ENCODE results near the gene NUDT19. TPM values are rescaled to one million over a fixed set of nuclear protein-coding genes. Genes with fewer than 3 reads are reported as not detected.

NUDT19 gene
- total RNA-seq, 4 donors from 2014 or later = 5.4 to 13.3 (median 9.0) TPM

- intact Hi-C loops (cut with DNase I) = no loop called here
- DNase-seq (ENCODE audit: extremely low spot score) = no peak
- Histone ChIP-seq H3K9me3 (no peaks in the 10 kb centered on the region), H3K4me3 (no peak overlapping the region), H3K27me3 (no peaks in the 10 kb centered on the region), H3K36me3 (peaks cover 0 to 15% (median 4%) of the 10 kb centered on the region in 4 donors), H3K27ac (replicated peaks in 1 of 4) (no peak overlapping the region), H3K4me1 (peaks cover 28 to 54% (median 36%) of the 10 kb centered on the region in 4 donors)
- 82% methylated on average over 3 of the region's 3 CpGs for WGBS
- TF ChIP-seq POLR2A (IDR thresholded peaks at IDR 0.05; ENCODE audit: low read depth) (no peak), CTCF (IDR thresholded peaks at IDR 0.05) (no peak), EP300 (IDR thresholded peaks at IDR 0.05) (no peak), POLR2AphosphoS5 (IDR thresholded peaks at IDR 0.05) (no peak)
Measured at GRCh38 chr19:32669310-32669709, 22.3 kb upstream of the NUDT19 start.

GRCh38 chr19:32671883-32672593 is 19.6 kb upstream of the NUDT19 start:
- H3K36me3 ChIP-seq = peaks cover 0 to 11% (median 2%) of the 10 kb centered on the region in 4 donors
- no peak for DNase-seq (ENCODE audit: extremely low spot score)
- WGBS = 81% methylated on average over 14 of the region's 14 CpGs
- H3K4me3 ChIP-seq = no peak overlapping the region
- no peak overlapping the region for H3K27ac ChIP-seq (replicated peaks in 1 of 4)
- H3K4me1 ChIP-seq = peaks cover 36 to 64% (median 46%) of the 10 kb centered on the region in 4 donors
- TF ChIP-seq POLR2AphosphoS5 (IDR thresholded peaks at IDR 0.05) = no peak
- no peak for TF ChIP-seq CTCF (IDR thresholded peaks at IDR 0.05)
- TF ChIP-seq POLR2A (IDR thresholded peaks at IDR 0.05; ENCODE audit: low read depth) = no peak
- no peak for TF ChIP-seq EP300 (IDR thresholded peaks at IDR 0.05)
- peaks cover 0 to 13% (median 0%) of the 10 kb centered on the region in 4 donors for H3K27me3 ChIP-seq
- intact Hi-C loops (cut with DNase I) = no loop called here
- no peaks in the 10 kb centered on the region for H3K9me3 ChIP-seq

GRCh38 chr19:32672841-32673240 is 18.8 kb upstream of the NUDT19 start:
- H3K9me3 ChIP-seq = no peaks in the 10 kb centered on the region
- WGBS = 74% methylated on average over 3 of the region's 3 CpGs
- DNase-seq (ENCODE audit: extremely low spot score) = no peak
- H3K36me3 ChIP-seq = peaks cover 0 to 7% (median 0%) of the 10 kb centered on the region in 4 donors
- intact Hi-C loops (cut with DNase I) = no loop called here
- no peak overlapping the region for H3K4me3 ChIP-seq
- H3K27me3 ChIP-seq = peaks cover 0 to 13% (median 0%) of the 10 kb centered on the region in 4 donors
- peaks cover 40 to 71% (median 52%) of the 10 kb centered on the region in 4 donors for H3K4me1 ChIP-seq
- H3K27ac ChIP-seq (replicated peaks in 1 of 4) = no peak overlapping the region
- no peak for TF ChIP-seq POLR2AphosphoS5 (IDR thresholded peaks at IDR 0.05)
- no peak for TF ChIP-seq EP300 (IDR thresholded peaks at IDR 0.05)
- TF ChIP-seq CTCF (IDR thresholded peaks at IDR 0.05) = no peak
- TF ChIP-seq POLR2A (IDR thresholded peaks at IDR 0.05; ENCODE audit: low read depth) = no peak

GRCh38 chr19:32673573-32673972 is 18.0 kb upstream of the NUDT19 start:
- Histone ChIP-seq H3K4me3 (peak overlapping the region; percentile 24 to 95 (median 82)), H3K36me3 (peaks cover 0 to 7% (median 0%) of the 10 kb centered on the region in 4 donors), H3K27ac (replicated peaks in 1 of 4) (no peak overlapping the region), H3K4me1 (peaks cover 36 to 71% (median 52%) of the 10 kb centered on the region in 4 donors), H3K27me3 (peaks cover 0 to 13% (median 0%) of the 10 kb centered on the region in 4 donors), H3K9me3 (no peaks in the 10 kb centered on the region)
- 84% methylated on average over 10 of the region's 10 CpGs for WGBS
- no peak for DNase-seq (ENCODE audit: extremely low spot score)
- TF ChIP-seq EP300 (IDR thresholded peaks at IDR 0.05) = no peak
- TF ChIP-seq POLR2A (IDR thresholded peaks at IDR 0.05; ENCODE audit: low read depth) = no peak
- no peak for TF ChIP-seq POLR2AphosphoS5 (IDR thresholded peaks at IDR 0.05)
- TF ChIP-seq CTCF (IDR thresholded peaks at IDR 0.05) = no peak
- intact Hi-C loops (cut with DNase I) = no loop called here

Measured in esophagus muscularis mucosa (tissue), 4 donors.